HG02642 (cell line): ENCODE results near the gene ACOT8.
"Not testable (repeated sequence)": the region's sequence is repeated elsewhere in the genome, so short reads cannot be mapped to it uniquely, and the experiment has no call there.

Experiments used
- ATAC-seq: cut with Tn5 transposase; IDR thresholded peaks from one replicate; pipeline ENCODE4 v1.9.1; 2021; ENCODE audit warnings: mild to moderate bottlenecking; ENCODE audit not compliant: unreplicated experiment, poor library complexity

The ACOT8 gene

DNA sequence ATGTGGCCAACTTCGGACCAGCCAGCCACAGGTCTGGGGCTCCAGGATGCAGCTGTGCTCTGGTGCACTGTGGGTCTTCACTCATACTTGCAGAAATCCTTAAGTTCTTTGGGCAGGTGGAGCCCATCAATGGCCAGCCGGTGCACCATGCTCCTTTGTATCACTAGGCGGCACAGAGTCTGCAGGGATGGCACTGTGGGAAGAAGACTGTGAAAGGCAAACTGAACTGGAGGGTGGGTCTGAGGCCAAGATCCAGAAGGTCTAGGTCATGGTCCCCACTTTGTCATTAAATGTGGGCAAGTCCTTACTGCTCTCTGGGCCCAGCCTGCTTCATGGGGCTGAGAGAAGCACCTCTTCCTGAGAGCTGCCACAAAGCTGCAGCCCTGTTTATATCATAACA is 31.5 kb upstream of the ACOT8 start:
- ATAC-seq = no peak

DNA sequence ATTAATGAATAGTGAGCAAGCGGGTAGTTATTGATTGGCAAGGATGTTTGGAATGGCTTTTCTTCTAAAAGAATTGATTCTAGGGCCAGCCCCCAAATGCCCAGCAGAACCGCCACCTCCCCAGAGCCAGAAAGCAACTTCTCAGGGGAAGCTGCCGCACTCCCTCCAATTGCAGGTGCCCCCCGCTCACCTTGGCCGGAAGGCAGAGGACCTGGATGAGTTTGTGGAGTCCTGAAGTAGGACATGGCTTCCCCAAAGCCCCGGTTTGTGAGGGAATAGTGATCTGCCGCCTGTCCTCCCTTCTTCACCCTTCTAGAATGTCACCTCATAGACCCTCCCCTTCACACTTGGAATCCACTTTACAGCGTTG is 30.1 kb upstream of the ACOT8 start, which contains the start of gene SPATA25:
Gene SPATA25 (minus strand): TSS at position 277 of the 370 bp plus-strand sequence. CDS start 32 bp downstream, at position 245.
- no peak for ATAC-seq

DNA sequence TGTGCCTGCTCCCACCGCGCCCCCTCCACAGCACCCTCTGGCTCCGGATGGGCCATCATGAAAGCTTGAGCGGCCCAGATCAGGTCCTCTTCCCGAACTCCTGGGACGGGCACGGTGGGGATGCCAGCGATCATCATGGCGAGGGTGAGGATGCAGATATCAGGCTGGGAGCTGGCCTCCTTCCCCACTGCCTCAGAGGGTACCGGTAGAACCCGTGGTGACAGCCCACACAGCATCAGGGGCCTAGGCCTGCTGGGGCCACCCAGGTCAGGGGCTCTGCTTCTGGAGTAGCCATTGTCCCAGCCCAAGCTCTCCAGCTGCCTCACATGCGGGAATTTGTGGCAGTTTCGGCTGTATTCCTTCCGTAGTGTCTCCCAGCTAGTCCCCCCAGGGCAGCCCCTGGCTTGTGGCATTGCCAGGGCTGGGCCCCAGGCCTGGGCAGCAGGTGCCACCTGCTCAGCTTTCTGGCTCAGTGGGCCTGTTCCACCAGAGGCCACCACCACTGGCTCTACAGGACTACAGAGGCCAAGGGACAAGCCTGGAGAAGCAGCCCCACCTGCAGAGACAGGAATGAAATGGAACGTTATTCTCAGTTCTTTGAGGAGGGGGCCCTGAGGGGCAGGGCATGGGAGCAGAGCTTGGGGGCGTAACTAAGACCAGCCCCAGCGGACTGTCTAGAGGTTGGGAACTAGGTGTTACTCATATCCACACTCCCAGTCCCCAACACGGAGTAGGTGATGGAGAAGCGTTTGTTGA is 29.6 kb upstream of the ACOT8 start:
- no peak for ATAC-seq

DNA sequence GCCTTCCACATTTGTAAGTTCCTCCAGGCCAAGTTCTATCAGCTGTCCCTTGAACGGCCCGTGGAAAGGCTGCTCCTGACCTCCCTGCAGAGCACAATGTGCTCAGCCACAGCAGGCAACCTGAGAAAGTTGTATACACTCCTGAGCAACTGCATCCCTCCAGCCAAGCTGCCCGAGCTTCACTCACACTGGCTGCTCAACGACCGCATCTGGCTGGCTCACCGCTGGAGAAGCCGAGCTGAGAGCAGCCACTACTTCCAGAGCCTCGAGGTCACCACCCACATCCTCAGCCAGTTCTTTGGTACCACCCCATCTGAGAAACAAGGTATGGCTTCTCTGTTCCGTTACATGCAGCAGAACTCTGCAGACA is 25.9 kb upstream of the ACOT8 start:
- no peak for ATAC-seq

DNA sequence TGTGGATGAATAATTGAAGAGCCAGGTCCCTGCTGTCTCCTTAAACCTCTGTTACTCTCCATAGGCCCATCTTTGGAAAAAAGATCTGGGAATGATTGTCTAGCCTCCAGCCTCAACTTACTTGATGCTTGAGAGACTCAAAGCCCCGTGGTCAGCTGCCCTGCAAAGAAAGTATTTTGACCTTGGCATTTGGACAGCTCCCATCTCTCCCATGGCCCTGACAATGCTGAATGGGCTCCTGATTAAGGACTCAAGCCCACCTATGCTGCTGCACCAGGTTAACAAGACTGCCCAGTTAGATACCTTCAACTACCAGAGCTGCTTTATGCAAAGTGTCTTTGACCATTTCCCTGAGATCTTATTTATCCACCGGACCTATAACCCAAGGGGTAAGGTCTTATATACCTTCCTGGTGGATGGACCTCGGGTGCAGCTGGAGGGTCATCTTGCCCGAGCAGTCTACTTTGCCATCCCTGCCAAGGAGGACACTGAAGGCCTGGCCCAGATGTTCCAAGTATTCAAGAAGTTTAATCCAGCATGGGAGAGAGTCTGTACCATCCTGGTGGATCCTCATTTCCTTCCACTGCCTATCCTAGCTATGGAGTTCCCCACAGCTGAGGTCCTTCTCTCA is 25.4 kb upstream of the ACOT8 start:
- ATAC-seq = no peak

DNA sequence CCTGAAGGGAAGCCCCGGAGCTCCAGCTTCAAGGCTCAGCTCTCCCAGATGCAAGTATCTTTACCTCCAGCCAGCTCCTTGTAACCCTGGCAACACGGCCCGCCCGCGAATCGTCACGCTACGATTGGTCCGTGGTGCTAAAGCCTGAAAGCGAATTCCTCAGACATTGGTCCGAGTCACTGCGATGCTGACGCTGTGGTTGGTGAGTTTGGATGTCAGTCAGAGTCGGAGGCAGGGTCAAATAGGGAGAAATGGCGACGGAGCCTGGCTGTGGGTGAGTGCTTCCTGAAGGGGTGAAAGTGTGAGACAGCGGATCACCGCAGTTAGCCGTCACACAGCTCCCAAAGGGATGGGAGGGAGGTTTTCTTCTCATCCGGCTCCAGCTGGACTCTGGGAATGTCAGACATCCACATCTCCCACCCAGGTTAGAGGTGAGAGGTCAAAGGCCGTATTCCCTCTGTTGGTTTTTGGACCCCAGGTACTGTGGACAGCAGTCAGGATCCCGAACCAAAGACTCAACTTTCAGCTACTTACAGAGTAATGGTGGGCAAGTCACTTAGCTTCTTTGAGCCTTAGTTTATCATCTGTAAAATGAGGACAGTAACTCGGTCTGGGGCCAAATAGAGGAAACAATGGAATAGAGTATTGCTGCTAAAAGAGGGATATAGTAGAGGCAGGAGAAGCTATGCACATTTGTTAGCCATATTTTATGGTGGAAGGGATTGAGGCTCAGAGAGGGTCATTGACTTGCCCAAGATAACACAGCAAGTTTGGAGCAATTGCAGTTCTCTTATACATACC is 24.0 kb upstream of the ACOT8 start, which contains the start of gene ZSWIM1:
Gene ZSWIM1 (plus strand): TSS at position 240 of the 801 bp plus-strand sequence. CDS start 1,366 bp downstream, outside the sequence.
- ATAC-seq = peak; percentile 98

DNA sequence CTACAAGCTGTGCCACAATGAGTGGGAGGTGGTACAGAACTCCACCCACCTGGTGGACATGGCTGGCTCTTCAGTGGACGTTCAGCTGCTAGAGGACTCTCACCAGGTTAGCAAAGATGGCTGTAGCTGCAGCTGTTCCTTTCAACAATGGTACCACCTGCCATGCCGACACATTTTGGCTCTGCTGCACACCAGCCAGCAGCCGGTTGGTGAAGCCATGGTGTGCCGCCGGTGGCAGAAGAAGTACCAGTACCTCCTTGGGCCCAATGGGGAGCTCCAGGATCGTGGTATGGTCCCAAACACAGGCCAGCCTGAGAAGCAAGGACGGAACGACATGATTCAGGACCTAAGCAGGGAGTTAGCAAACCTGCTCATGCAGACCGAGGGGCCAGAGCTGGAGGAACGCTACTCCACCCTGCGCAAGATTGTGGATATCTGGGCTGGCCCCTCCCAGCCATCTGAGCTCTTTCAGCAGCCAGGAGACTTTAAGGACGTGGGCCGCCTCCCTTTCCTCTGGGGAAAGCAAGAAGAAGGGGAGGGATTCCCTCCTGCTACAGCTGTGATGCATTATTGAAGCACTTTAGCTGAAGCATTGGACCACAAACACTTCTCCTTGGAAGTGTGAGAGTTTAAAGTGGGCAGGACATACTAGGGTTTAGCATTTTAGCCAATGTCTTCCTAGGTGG is 21.0 kb upstream of the ACOT8 start:
- no peak for ATAC-seq

DNA sequence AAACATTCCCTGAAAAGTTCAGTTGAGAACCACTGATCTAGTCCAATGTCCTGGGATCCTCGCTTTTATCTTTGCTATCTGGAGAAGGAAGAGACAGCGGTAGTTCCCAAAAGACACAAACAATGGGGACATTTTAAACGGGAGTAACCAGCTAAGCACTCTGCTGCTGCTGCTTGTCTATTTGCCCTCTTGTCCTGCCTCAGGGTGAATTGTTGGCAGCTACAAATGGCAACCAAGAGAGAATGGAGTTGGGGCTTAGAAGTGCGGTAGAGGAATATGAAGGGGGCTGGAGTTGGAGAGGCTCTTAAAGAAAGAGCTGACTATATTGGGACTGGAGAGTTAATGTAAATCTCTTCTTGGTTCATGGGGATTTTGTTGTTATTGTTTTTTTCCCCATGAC is 17.4 kb upstream of the ACOT8 start:
- no peak for ATAC-seq

DNA sequence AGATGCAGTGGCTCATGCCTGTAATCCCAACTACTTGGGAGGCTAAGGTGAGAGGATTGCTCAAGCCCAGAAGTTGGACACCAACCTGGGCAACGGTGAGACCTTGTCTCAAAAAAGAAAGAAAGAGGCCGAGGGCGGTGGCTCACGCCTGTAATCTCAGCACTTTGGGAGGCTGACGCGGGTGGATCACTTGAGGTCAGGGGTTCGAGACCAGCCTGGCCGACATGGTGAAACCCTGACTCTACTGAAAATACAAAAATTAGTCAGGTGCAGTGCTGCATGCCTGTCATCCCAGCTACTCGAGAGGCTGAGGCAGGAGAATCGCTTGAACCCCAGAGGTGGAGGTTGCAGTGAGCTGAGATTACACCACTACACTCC is 16.9 kb upstream of the ACOT8 start:
- ATAC-seq = not testable (repeated sequence)

DNA sequence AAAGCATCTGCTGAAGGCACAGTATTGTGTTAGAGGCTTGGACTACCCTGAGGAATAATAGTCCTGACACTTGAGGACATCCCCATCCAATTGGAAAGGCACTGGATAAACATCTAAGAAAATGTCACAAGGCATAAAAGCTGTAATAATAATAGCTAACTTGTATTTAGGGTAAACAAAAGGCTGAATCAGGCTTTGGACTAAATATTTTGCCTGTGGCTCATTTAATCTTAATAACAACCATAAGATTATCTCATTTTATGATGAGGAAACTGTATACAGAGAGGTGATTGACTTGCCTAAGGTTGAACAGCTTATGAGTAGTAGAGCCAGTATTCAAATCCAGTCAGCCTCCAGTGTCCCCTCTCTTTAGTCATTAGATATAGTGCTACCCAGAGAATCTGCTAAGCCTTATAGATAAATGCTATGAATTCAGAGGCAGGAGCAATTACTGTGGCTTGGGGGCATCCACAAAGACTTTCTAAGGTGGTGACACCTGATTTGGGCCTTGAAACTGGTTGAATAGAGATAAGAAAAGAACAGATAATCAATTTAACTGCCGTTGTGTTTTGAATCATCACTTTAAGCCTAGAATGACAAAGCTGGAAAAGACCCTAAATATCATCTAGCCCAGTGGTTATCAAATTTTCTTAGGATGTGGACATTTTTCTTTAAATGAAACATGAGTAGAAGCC is 16.4 kb upstream of the ACOT8 start:
- ATAC-seq = no peak

DNA sequence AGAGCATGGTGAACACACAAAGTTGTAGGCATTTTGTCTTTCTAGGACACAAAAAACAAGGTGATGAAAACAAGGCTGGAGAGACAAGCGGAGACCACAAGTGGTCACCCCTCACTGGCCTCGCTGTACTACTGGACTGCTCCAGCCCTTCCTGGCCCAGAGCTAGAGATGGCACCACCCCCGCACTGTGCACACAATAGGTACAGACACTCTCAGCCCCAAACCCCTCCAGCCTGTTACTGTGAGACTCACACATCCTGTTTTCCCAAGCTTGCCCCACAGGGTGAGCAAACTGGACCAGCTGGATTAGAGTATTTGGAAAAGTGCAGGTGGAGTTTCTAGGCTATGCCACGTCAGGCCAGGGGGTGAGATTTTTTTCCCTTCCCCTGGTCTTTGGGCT is 15.4 kb upstream of the ACOT8 start:
- ATAC-seq = no peak

DNA sequence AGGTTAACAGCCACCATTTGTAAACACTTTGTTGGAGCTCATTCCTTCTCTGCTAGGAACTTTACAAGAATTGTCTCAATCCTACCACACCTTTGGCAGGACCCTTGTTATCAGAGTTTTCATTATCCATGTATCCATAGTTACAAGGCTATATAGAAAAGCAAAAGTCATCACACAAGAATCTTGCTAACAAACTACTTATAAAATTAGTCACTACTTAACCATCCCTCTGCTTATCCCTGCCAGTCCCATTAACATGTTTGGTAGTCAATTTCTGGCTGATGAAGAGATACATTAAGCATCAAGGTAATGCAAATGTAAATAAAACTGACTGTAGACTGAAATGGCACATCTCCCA is 10.6 kb upstream of the ACOT8 start:
- ATAC-seq = no peak

DNA sequence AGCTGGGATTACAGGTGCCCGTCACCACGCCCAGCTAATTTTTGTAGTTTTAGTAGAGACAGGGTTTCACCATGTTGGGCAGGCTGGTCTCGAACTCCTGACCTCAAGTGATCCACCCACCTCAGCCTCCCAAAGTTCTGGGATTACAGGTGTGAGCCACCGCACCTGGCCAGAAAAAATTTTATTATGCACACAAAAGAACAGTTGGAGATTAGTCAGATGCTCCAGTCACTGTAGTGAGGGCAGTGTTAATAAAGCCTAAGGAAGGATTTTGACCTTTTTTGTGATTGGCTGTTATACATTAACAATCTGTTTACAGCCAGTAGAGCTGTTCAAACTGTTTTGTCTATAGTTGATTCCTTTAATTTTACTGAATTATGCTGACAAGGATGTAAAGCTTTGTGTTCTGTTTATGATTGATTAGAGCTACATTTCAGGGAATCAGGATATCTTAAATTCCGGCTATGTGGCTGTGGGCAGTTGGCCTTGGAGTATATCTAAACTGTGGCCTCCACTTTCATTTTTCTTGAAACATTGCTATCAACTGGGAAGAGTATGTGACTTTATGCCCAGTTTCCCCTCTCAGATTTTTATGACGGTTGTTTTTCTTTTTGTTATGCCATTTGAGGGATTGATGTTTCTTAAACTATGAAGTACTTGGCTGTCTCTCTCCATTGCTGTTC is 10.1 kb upstream of the ACOT8 start:
- ATAC-seq = no peak

DNA sequence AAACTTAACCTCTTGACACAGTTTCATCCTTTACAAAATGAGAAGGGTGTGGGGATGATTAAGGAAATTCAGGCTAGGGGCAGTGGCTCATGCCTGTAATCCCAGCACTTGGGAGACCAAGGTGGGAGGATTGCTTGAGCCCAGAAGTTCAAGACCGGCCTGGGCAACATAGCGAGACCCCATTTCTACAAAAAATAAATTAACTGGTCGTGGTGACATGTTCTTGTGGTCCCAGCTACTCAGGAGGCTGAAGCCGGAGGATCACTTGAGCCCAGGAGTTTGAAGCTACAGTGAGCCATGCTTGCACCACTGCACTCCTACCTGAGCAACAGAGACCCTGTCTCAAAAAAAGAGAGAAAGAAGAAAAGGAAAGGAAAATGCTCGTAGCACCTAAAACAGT is 9.3 kb upstream of the ACOT8 start:
- ATAC-seq = no peak

DNA sequence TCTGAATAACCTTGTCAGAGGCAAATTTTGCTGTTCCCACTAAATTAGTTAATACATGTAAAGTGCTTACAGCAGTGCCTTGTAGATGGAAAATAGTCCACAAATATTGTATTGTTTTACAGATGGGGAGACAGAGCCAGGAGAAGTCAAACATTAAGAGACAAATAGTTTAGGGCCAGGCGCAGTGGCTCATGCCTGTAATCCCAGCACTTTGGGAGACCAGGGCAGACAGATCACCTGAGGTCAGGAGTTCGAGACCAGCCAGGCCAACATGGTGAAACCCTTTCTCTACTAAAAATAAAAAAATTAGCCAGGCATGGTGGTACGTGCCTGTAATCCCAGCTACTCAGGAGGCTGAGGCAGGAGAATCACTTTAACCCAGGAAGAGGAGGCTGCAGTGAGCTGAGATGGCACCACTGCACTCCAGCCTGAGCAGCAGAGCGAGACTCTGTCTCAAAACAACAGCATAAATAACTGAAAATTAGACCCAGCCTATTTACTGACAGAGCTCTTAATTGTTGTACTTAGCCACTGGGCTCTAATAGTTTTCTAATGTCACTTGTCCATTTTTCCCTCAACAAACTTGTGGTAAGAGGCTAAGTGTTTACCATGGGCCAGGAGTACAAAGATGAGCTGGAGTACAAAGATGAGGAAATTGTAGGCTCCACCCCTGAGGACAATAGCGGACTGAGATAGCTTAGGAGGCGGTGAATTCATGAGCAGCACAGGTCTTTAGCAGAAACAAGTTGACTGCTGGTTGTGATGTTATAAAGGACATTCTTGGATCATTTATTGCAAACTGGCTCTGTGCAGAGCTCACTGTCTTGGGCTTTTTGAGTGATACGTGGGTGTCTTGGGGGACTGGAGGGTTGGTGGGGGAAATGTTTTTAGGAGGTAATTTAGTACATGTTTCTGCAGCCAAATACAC is 6.6 kb upstream of the ACOT8 start:
- no peak for ATAC-seq

DNA sequence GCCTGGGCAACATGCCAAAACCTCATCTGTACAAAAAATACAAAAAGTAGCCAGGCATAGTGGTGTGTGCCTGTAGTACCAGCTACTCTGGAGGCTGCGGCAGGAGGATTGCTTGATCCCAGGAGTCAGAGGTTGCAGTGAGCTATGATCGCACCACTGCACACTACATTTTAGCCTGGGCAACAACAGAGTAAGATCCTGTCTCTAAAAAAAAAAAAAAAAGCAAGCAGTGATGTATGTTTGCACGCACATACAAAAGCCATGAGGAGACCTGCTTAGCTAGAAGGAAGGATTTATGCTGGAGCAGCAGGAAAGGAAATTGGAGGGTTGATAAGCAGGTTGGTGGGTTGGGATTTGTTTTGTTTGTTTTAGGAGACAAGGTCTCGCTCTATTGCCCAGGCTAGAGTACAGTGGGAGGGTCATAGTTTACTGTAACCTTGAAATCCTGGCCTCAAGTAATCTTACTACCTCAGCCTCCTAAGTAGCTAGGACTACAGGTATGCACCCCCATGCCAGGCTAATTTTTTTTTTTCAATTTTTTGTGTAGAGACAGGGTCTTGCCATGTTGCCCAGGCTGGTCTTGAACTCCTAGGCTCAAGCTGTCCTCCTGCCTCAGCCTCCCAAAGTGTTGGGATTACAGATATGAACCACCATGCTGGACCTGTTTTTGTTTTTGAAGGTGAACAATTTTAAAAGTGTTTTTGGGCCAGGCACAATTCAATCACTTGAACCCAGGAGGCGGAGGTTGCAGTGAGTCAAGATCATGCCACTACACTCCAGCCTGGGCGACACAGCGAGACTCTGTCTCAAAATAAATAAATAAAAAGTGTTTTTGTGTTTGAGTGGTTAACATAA is 4.3 kb upstream of the ACOT8 start:
- ATAC-seq = no peak

DNA sequence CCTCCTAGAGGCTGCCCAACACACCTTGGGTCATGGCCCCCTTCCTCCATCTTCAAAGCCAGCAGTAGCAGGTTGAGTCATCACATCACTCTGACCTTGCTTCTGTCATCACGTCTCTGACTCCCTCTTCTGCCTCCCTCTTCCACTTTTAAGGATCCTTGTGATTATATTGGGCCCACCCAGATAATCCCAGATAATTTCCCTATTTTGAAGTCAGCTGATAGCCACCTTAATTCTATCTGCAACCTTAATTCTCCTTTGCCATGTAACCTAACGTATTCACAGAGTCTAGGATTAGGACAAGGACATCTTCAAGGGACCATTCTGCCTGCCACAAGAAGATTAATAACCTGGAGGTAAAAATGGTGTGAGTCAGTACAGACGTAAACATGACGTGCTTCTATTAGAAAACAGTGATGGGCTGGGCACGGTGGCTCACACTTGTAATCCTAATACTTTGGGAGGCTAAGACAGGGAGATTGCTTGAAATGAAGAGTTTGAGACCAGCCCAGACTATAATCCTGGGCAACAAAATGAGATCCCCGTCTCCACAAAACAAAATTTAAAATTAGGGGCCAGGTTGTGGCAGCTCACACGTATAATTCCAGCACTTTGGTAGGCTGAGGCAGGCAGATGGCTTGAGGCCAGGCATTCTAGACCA is 3.5 kb upstream of the ACOT8 start:
- no peak for ATAC-seq
